ENCODE data around the gene GRM7.

GRM7 gene

DNA sequence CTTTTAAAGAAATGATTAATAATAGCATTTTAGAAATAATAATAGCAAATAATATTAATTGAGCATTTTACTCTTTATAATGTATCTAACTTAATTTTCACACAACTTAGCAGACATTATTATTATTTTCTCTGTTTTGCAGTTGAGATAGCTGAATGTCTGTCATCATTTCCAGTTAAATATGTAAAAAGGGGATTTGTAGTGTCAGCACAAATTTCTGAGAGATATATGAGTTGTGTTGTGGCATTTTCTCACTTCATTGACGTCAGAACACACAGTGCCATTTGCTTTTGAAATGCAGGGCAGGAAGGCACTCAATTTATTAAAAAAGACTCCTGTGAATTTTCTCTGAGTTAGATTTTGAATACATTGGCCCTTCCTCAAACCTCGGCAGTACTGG, 111.0 kb downstream of the GRM7 start:
- DNase-seq (ENCODE audit: low read depth in 2 of 2): no peak

DNA sequence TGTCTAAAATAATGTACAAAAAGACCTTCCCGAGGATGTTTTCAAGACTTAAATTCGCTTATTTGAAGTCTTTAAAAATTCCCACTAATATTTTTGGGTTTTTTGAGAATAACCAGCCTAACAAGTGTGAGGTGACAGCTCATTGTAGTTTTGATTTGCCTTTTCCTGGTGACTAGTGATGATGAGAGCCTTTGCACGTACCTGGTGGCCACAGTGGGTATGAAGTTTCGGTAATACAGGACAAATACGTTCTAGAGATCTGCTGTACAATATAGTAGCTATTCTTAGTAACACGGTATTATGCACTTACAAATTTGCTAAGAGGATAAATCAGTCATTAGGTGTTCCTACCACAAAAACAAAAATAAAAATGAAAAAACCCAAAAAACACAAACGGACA, 124.9 kb downstream of the GRM7 start:
- no peak for DNase-seq (ENCODE audit: low read depth in 2 of 2)

DNA sequence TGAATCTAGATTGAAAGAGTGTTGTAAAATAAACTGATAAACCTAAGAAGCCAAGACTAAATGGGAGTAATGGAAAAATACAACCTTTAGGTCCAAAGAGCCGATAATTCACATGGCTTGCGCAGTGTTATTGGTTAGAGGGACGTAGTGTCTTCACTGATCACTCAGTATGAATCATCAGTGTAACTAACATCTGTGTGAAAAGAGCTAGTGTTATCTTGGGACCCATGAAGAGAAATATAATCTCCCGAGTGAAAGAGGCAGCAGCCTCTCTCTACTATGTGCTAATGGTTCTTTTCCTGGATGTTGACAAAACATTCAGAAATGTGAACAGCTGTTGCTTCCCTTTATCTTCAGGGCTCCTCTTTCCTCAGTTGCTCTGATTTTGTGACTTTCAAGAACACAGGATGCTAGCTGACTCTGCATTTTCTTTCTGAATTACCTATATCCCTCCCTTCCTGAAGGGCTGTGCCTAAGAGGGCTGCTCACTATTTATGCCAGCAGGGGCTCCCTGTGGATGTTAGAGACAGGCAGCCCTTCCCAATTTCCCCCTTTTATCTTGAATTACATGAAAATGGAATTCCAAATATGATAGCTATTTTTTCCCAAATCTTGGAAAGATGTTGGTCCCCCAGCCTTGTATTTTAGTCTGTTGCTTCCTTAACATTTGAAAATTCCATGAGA, 128.8 kb downstream of the GRM7 start:
- no peak for DNase-seq (ENCODE audit: low read depth in 2 of 2)

DNA sequence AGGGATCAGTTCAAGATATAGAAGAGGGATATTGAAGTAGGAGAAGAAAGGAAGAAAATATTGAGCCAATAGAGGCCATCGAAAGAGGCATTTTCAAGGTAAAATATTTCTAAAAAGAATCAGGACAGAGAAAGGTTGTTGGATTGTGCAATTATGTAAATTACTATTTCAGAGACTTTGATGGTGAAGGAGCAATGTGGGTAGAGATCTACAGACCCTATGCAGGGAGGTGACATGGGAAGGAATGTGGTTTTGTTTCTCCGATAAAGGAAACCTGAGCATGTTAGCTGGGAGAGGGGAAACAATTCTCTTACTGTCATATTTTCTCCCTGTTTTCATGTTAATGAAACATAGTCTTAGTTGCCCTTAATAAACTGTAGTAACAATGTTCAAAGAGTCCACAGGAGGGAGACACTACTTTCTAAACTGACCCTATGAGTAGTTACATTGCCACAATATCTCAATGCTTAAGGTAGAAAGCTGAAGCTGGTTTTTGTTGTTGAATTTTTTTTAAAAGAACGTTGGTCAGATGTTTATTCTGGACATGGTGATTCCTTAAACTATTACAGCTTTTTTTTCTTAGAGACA, 133.3 kb downstream of the GRM7 start:
- no peak for DNase-seq (ENCODE audit: low read depth in 2 of 2)

DNA sequence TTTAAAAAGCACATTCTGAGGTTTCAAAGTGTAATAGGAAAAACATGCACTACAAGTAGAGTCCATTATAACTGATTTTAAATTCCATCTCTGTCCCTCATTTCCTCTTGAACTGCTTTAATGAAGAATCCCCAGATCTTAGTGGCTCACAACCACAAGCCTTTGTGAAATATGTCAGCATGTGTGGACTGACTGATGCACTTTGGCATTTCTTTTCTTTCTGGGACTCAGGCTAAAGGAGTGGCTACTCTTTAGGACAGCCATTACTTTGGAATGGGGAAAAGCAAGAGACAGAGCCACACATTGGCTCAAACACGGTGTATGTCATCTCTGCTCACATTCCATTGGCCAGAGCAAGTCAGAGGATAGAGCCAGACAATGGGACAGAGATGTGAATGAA, 139.6 kb downstream of the GRM7 start:
- DNase-seq (ENCODE audit: low read depth in 2 of 2): no peak

DNA sequence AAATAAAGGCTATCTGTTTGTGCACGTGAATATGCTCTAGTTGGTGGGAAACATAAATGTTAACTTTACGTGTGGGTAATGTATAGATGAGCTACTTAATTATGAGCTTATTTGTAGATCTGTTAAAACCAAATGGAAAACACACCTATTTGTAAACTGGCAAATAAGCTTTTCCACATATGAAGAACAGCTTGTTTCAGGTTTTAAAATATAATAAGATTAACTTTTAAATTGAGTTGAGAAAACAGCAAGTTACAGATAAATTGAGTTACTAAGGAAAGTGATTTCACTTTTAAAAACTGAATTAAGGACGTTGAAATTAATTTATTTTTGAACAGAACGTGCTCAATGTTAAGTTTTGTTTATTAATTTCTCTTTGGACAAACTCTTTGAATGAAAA, 140.5 kb downstream of the GRM7 start:
- DNase-seq (ENCODE audit: low read depth in 2 of 2): no peak

DNA sequence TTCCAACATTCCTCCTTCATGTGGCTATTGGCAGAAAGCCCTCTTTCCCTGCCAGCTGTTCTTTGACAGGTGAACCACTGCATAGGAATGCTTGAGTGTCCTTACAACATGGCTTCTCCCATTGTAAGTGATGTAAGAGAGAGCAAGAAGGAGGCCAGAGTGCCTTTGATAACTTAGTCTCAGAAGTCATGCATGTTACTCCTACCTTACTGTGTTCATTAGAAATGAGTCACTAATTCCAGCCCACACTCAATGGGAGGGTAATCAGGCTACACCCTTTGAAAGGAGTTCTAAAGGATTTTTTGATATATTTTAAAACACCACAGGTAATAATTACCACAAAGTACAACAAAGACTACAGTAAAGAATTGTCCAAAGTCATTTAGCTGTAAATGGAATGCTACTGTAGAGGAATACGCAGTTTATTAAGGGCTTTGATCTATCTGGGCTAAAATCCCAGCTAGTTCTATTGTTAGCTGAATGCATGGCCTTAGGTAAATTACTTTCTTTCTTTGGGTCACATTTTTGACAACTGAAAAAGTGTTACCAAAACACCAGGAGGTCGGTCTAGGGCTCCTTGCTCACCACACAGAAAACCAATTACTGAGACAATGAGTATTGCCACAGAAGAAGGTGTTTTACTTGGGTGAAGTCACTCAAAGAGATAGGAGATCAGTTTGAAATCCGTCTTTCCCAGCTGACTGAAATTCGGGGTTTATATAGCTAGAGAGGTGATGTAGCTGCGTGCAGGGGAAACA, 154.9 kb downstream of the GRM7 start:
- DNase-seq (ENCODE audit: low read depth in 2 of 2): no peak

DNA sequence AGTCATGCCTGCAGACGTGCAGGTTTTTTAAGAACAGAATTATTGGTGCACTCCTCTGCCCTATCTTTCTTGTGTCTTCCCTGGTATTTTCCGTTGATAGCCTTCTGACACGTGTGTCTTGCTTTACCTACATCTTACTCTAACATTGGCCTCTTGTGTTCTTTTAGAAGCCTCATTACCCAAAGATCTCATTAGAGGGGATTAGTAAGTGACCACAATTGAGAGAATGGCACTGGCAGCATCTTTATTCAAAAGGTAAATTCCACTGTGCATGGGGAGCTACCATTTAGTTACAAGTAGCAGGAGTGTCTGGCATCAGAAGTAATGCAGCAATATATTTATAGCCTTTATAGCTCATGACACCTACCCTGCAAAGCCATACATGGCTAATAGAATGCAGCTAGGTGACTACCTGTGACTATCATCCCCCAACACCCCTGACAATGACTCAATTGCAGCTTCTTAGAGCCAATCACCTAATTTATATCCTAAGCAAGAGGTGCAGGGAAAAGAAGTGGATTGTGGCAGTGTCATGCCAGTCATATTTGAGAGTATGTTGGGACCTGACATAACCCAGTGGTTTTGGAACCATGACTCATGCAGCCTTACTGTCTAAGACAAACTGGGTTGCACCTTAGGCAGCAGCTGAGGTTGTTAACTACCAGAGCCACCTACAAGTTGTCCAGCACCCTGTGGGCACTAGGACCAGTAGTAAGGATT, 164.8 kb downstream of the GRM7 start:
- DNase-seq (ENCODE audit: low read depth in 2 of 2): no peak

DNA sequence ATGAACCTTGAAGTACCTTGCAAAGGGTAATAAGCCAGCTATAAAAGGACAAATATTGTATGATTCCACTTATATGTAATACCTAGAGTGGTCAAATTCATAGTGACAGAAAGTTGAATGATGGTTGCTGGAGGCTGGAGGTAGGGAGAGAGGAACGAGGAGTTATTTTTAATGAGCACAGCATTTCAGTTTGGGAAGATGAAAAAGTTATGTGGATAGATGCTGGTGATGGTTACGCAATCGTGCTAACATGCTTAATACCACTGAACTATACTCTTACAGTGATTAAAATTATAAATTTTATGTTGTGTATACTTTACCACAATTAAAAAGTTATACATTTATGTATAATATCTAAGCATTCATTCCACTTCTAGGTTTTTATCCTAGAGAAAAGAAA, 168.6 kb downstream of the GRM7 start:
- DNase-seq (ENCODE audit: low read depth in 2 of 2): no peak

DNA sequence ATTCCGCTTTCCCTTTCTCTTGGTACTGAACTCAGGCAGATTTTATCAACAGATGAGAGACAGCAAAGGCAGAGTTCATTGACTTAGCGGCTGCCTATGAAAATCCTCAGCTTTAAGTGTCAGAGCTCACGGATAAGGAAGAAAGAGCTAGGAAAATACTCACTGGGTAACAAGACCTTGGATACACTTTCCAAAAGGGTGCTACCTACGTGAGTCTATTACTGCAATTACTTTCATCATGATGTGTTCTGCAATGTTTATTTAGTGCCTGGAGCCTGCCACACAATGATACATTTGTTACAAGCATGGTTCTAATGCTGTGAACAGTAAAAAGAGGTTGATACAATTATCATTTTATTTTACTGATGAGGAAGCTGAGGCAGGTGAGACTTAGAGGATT, 177.5 kb downstream of the GRM7 start:
- DNase-seq (ENCODE audit: low read depth in 2 of 2): no peak

DNA sequence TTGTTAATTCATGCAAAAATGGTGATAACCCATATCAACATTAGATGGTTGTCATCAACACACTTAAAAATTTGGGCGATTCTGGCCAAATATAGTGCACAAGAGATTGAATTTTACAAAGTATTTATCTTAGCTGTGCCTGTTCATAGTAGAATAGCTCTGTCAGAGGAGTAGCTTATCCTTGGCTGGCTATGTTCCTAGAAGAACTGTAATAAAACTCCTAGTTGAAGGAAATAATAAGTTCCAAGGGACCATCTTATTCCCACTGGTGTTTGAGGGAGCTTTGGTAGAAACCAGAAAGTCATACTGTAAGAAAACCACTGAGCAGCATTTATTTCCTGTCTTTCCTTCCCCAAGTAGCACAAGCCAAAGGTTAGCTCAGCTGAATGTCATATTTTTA, 201.8 kb downstream of the GRM7 start:
- no peak for DNase-seq (ENCODE audit: low read depth in 2 of 2)

DNA sequence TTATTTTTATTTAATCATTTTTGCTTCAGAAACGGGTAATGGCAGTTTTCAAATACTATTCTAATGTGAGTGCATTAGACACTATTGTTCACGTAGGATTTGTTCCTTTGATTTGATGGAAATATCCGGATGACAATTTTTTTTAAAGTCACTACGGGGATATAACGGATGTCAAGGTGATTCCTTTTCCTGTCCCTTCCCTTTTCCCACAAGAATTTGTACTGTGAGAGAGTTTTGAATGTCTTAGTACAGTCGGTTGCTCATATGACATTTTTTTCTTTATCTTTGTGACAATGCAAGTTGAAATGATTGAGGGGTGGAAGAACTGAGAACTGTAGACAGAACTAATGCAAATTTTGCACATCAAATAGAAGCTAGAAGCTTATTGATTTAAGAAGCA, 209.5 kb downstream of the GRM7 start:
- no peak for DNase-seq (ENCODE audit: low read depth in 2 of 2)

DNA sequence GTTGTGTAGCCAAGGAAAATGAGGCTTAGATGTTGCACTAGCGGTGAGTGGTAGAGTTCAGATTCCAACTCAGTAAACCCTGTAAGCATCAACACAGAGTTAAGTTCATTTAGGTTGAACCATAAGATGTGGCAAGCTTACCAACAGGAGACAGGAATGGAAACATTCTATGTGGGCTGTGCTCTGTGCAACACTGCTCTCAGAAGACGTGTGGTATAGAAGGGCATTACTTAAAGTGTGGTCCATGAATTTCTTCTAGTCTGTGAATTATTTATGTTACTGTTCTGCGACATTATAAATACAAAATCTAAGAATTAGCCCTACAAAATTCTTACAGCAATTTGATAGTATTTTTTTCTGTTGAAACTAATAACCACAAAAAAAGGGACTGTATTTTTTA, 213.3 kb downstream of the GRM7 start:
- no peak for DNase-seq (ENCODE audit: low read depth in 2 of 2)

DNA sequence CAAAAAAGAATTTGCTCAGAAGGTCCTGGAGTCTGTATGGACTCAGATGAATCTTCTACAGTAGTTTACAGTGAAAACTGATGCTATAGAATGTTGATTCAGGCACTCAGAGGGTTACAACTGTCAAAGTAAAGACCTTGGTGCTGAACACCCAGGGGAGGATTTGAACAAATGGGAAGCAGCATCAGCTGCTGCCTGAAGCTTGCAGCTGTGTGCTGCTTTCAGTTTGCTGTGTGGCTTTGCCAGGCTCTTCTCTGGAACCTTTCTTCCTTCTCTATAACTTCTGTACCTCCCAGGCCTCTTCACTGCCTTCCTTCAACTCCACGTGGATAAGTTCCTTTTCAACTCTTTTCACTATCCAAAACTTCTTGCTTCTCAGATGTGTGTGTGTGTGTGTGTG, 214.2 kb downstream of the GRM7 start:
- no peak for DNase-seq (ENCODE audit: low read depth in 2 of 2)

DNA sequence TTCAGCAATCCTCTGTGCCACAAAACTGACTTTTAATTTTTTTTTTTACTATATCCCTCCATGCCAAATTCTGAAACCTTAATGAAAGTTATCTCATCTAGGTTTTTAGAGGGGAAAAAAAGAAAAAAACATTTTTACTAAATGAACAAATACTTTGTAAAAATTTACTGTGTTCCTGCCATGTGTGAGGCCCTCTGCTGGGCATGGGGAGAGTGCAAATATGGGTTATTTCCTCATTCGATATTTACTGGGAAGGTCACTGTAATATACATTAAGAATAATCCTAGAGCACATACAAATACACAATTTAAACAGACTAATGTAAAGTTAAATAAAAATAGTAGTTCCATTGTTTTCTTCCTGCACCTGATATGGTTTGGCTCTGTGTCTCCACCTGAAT, 215.0 kb downstream of the GRM7 start:
- no peak for DNase-seq (ENCODE audit: low read depth in 2 of 2)

DNA sequence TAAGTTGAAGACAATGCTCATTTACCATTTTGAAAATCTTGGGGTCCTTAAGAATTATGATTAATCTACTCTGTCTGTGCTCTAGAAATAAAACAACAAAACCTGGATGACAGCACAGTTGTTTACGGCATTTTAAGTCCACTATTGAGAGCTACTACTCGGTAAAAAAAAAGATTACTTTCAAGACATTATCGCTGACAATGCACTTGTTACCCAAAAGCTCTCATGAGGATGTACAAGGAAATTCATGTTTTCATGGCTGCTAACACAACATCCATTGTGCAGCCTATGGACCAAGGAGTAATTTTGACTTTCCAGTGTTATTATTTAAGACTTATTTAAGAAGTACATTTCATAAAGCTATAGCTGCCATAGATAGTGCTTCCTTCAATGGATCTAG, 221.3 kb downstream of the GRM7 start:
- no peak for DNase-seq (ENCODE audit: low read depth in 2 of 2)

DNA sequence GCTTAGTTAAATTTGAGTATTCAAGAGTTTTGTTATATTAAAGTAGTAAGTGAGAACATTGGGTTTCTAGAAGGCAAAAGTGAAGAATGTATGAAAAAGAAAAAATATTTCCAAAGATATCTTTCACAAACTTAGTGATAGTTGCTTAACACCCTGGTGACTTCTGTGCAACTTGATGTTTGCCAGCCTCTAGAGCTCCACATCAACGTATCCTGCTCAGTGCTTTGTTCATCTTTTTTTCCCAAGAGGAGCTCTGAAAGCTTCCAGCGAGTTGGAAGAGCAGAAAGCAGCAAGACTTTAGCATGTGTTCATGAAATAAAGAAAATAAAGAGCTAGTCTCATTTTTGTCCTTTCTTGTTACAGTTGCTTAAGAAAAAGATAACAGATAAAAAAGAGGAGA, 225.5 kb downstream of the GRM7 start:
- no peak for DNase-seq (ENCODE audit: low read depth in 2 of 2)

DNA sequence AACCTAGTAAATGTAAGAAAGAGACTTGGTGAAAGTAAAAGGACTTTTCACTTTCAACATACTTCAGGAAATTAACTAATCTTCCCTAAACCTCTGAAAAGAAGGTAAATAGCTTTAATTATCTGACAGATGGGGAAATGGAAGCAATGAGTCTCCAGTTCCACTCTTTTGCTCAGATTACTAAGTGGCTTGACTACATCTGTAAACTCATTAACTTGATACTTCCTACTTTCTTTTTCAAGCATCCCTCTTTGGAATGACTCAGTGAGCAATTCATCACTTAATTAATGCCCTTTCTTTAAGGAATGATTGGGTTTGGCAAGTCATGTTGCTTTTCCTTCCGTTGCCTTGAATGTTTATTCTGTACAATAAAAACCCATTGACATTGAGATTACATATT, 234.2 kb downstream of the GRM7 start:
- DNase-seq (ENCODE audit: low read depth in 2 of 2): no peak

DNA sequence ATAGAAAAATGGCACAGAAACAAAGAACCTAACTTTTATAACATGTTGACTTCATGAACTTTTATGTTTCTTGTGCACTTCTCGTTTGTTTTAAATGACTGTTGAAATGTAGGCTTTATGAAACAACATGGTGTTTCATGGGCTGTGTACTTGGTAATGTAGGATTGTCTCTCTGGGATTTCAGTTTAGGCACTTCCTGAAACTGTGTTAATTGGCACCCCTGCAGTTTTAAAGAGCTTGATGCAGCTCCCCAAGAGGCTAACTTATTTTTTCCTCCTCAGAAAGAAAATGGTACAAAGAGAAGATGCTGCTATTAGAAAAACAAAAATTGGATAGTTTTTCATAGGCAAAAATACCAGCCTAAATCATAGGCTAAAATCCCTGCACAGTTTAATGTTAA, 239.2 kb downstream of the GRM7 start:
- no peak for DNase-seq (ENCODE audit: low read depth in 2 of 2)

DNA sequence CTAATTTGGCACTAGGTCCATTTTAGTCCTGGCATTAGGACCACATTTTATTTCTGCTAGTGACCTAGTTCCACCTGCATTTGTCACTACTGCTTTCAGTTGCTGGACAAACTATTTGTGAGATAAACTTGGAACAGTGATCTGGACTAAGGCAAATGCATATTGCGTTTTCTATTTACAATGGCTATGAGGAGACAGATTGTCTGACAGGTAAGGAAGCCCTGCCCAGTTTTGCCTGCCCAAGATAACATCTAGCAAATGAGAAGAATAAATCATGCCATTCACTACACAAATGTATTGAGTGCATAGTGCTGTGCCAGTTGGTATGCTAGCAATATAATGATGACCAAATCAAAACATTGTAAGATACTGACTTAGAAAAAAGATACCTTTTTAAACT, 245.7 kb downstream of the GRM7 start:
- DNase-seq (ENCODE audit: low read depth in 2 of 2): no peak

DNA sequence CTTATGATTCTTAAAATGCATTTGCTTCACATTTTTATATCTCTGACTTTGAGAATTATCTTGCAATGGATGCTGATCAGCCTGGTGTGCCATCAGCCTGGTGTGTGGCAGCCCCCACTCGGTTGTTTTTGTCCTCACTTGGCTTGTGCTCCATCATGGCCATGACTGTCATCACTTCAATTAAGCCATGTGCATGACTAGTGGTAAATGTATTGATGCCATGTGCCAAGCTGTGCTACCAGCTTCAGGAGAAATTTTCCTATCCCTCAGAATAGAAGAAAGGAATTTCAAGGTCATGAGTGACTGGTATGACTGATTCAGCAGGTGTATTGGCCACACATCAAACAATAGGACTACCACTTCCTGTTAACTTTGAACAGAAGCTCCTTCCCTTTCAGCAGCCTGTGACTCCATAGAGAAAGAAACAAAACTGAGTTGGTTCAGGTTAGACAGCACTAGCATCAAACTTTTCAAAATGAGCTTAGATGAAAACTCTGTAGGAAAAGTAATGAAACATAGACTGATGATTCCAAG, 251.7 kb downstream of the GRM7 start:
- DNase-seq (ENCODE audit: low read depth in 2 of 2): no peak

DNA sequence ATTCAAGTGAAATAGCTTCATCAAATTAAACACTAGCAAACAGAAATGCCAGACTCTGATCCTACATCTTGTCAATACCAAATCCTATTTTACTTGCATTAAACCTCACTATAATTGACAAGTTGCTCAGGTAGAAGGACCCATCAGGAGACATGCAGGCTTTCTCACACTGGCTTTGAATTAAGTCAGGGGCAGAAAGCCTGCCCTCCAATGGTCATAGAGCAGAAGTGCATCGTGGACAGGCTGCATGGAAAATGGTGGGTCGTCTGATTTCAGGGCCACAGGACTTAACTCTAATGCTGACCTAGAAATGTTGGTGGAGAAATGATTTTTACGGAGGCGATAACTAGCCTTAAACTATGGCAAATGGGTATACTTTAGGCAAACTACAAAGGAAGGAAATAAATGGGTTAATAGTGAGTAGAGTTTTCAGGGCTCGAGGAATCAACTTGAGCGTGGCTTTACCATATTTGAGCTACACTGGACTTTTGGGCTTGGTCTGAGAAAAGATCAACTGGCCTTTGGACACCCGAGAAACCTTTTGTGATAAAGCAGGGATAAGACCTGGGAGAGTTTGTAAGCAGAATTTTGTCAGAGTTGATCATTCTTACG, 283.9 kb downstream of the GRM7 start:
- DNase-seq (ENCODE audit: low read depth in 2 of 2): no peak
